ENCODE data around the gene STRC.
"Not testable (repeated sequence)": the region's sequence is repeated elsewhere in the genome, so short reads cannot be mapped to it uniquely, and the experiment has no call there.

STRC gene

GRCh38 chr15:43563793-43564192 is 54.8 kb downstream of the STRC start:
- DNase-seq (ENCODE audit: low read depth), result not testable (repeated sequence)

GRCh38 chr15:43562753-43563152 is 55.8 kb downstream of the STRC start:
- DNase-seq (ENCODE audit: low read depth), result not testable (repeated sequence)

- no peak for DNase-seq (ENCODE audit: low read depth)
Observed at GRCh38 chr15:43552986-43553385, 65.6 kb downstream of the STRC start.

GRCh38 chr15:43552256-43552655 is 66.3 kb downstream of the STRC start:
- DNase-seq (ENCODE audit: low read depth), result no peak

GRCh38 chr15:43550527-43551363 is 67.9 kb downstream of the STRC start:
- no peak for DNase-seq (ENCODE audit: low read depth)
